ENCODE results near the gene RABL6.
"Not testable (repeated sequence)": the region's sequence is repeated elsewhere in the genome, so short reads cannot be mapped to it uniquely, and the experiment has no call there.

The RABL6 gene

GRCh38 chr9:136835162-136835931, 27.6 kb downstream of the RABL6 start:
- H3K4me3 ChIP-seq (ENCODE audit: low read length), result no peak overlapping the region
- no peak for DNase-seq (ENCODE audit: low read depth)
- no peak for TF ChIP-seq CTCF (conservative IDR thresholded peaks at IDR 0.05; ENCODE audit: low read length)

GRCh38 chr9:136835932-136836904, 28.5 kb downstream of the RABL6 start:
- TF ChIP-seq CTCF (conservative IDR thresholded peaks at IDR 0.05; ENCODE audit: low read length), result no peak
- H3K4me3 ChIP-seq (ENCODE audit: low read length), result no peak overlapping the region
- no peak for DNase-seq (ENCODE audit: low read depth)

GRCh38 chr9:136837146-136837855, 29.6 kb downstream of the RABL6 start:
- no peak overlapping the region for H3K4me3 ChIP-seq (ENCODE audit: low read length)
- no peak for DNase-seq (ENCODE audit: low read depth)
- TF ChIP-seq CTCF (conservative IDR thresholded peaks at IDR 0.05; ENCODE audit: low read length), result no peak

- not testable (repeated sequence) for DNase-seq (ENCODE audit: low read depth)
These were observed 30.1 kb downstream of the RABL6 start for GRCh38 chr9:136837856-136838277.

GRCh38 chr9:136838314-136839228, 30.8 kb downstream of the RABL6 start:
- no peak for TF ChIP-seq CTCF (conservative IDR thresholded peaks at IDR 0.05; ENCODE audit: low read length)
- H3K4me3 ChIP-seq (ENCODE audit: low read length), result no peak overlapping the region
- no peak for DNase-seq (ENCODE audit: low read depth)

More at GRCh38 chr9:136837856-136838277, 30.1 kb downstream of the RABL6 start:
- H3K4me3 ChIP-seq (ENCODE audit: low read length), result not testable (repeated sequence)

GRCh38 chr9:136839229-136840139, 31.7 kb downstream of the RABL6 start:
- DNase-seq (ENCODE audit: low read depth), result no peak
- no peak for TF ChIP-seq CTCF (conservative IDR thresholded peaks at IDR 0.05; ENCODE audit: low read length)
- H3K4me3 ChIP-seq (ENCODE audit: low read length), result no peak overlapping the region

All from AG10803 (cell line).